ENCODE results near the gene CDKN1A. TPM values are rescaled to one million over a fixed set of nuclear protein-coding genes. Genes with fewer than 3 reads are reported as not detected.

The CDKN1A gene
- total and polyA plus RNA-seq, 9 of the 15 experiments (the other 6 are each of a cell fraction or from before 2014, with no cell fraction given): 0.25 to 8.1 (median 5.1) TPM

DNA sequence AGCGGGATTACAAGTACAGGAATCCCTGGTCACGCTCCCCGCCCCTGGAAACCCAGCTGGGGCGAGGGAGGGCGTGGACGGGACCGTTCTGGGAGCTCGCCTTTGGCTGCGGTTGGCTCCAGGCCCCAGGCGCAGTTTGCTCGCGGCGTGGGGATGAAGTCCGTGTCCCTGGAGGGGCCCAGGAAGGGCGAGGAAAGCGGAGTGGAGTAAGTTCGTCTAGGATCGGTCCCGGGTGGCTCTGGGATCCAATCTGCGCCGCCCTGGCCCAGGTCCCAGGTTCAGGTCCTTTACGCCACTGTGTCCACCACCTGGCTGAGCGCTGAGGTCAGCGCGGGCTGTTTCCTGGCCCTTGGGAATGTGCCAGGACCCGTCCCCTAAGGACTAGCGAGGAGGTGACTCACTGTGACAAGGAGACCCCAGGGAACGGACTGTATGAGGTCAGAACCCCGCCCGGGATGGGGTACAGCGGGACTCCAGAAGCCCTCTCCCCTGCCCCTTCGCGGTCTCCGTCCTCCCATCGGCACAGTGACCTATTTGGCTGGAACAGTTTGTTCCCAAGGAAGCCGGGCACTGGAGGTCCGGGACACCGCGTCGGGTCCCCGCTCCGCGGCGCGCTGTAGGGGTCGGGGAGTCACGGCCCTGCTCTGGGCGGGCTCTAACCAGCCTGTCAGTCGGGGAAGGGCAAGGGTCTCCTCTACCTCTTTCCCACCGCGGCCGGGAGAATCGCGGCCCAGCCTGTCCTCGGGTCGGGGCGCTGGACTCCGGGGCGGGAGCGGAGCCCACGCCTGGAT, 724 bp downstream of the CDKN1A start (continued):
- TF ChIP-seq, protein P1, sequence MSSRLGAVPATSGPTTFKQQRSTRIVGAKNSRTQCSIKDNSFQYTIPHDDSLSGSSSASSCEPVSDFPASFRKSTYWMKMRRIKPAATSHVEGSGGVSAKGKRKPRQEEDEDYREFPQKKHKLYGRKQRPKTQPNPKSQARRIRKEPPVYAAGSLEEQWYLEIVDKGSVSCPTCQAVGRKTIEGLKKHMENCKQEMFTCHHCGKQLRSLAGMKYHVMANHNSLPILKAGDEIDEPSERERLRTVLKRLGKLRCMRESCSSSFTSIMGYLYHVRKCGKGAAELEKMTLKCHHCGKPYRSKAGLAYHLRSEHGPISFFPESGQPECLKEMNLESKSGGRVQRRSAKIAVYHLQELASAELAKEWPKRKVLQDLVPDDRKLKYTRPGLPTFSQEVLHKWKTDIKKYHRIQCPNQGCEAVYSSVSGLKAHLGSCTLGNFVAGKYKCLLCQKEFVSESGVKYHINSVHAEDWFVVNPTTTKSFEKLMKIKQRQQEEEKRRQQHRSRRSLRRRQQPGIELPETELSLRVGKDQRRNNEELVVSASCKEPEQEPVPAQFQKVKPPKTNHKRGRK (tag; IDR thresholded peaks at IDR 0.05): no peak
- peak; percentile 38; the same call in 1 of the 2 replicates for TF ChIP-seq ZNF124 (CRISPR knock-in tag; IDR thresholded peaks at IDR 0.05)
- no peak for TF ChIP-seq NFATC3 (IDR thresholded peaks at IDR 0.05)
- TF ChIP-seq, protein P2, sequence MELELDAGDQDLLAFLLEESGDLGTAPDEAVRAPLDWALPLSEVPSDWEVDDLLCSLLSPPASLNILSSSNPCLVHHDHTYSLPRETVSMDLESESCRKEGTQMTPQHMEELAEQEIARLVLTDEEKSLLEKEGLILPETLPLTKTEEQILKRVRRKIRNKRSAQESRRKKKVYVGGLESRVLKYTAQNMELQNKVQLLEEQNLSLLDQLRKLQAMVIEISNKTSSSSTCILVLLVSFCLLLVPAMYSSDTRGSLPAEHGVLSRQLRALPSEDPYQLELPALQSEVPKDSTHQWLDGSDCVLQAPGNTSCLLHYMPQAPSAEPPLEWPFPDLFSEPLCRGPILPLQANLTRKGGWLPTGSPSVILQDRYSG (tag; conservative IDR thresholded peaks at IDR 0.05; ENCODE audit: low read depth): no peak
- no peak for TF ChIP-seq SMARCB1 (IDR thresholded peaks at IDR 0.05; ENCODE audit: insufficient read length, low read depth)
- TF ChIP-seq TCF3 (CRISPR knock-in tag; IDR thresholded peaks at IDR 0.05): 0 out of 2 replicates have a peak, but pooled peaks have one; percentile 8
- no peak for TF ChIP-seq SRF (CRISPR knock-in tag; IDR thresholded peaks at IDR 0.05)
- no peak; the same call in 1 of the 2 replicates for TF ChIP-seq RB1 (IDR thresholded peaks at IDR 0.05; ENCODE audit: low read depth)
- TF ChIP-seq, protein P3, sequence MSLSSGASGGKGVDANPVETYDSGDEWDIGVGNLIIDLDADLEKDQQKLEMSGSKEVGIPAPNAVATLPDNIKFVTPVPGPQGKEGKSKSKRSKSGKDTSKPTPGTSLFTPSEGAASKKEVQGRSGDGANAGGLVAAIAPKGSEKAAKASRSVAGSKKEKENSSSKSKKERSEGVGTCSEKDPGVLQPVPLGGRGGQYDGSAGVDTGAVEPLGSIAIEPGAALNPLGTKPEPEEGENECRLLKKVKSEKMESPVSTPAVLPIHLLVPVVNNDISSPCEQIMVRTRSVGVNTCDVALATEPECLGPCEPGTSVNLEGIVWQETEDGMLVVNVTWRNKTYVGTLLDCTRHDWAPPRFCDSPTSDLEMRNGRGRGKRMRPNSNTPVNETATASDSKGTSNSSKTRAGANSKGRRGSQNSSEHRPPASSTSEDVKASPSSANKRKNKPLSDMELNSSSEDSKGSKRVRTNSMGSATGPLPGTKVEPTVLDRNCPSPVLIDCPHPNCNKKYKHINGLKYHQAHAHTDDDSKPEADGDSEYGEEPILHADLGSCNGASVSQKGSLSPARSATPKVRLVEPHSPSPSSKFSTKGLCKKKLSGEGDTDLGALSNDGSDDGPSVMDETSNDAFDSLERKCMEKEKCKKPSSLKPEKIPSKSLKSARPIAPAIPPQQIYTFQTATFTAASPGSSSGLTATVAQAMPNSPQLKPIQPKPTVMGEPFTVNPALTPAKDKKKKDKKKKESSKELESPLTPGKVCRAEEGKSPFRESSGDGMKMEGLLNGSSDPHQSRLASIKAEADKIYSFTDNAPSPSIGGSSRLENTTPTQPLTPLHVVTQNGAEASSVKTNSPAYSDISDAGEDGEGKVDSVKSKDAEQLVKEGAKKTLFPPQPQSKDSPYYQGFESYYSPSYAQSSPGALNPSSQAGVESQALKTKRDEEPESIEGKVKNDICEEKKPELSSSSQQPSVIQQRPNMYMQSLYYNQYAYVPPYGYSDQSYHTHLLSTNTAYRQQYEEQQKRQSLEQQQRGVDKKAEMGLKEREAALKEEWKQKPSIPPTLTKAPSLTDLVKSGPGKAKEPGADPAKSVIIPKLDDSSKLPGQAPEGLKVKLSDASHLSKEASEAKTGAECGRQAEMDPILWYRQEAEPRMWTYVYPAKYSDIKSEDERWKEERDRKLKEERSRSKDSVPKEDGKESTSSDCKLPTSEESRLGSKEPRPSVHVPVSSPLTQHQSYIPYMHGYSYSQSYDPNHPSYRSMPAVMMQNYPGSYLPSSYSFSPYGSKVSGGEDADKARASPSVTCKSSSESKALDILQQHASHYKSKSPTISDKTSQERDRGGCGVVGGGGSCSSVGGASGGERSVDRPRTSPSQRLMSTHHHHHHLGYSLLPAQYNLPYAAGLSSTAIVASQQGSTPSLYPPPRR (CRISPR knock-in tag; IDR thresholded peaks at IDR 0.05; ENCODE audit: borderline replicate concordance): 0 out of 2 replicates have a peak, but pooled peaks have one; percentile 2
- no peak for TF ChIP-seq TSC22D4 (tag; IDR thresholded peaks at IDR 0.05)
- no peak for TF ChIP-seq CAMTA2 (CRISPR knock-in tag; conservative IDR thresholded peaks at IDR 0.05)
- TF ChIP-seq, protein P4, sequence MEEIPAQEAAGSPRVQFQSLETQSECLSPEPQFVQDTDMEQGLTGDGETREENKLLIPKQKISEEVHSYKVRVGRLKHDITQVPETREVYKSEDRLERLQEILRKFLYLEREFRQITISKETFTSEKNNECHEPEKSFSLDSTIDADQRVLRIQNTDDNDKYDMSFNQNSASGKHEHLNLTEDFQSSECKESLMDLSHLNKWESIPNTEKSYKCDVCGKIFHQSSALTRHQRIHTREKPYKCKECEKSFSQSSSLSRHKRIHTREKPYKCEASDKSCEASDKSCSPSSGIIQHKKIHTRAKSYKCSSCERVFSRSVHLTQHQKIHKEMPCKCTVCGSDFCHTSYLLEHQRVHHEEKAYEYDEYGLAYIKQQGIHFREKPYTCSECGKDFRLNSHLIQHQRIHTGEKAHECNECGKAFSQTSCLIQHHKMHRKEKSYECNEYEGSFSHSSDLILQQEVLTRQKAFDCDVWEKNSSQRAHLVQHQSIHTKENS (CRISPR knock-in tag; IDR thresholded peaks at IDR 0.05): no peak
- TF ChIP-seq ETV5 (CRISPR knock-in tag; IDR thresholded peaks at IDR 0.05; ENCODE audit: low read depth): no peak
- TF ChIP-seq ETS2 (tag; IDR thresholded peaks at IDR 0.05; ENCODE audit: borderline replicate concordance, poor library complexity, severe bottlenecking): no peak
- TF ChIP-seq EWSR1 (IDR thresholded peaks at IDR 0.05; ENCODE audit: borderline replicate concordance, low read depth, partially characterized antibody): no peak
- TF ChIP-seq ZNF76 (CRISPR knock-in tag; IDR thresholded peaks at IDR 0.05; ENCODE audit: borderline replicate concordance): no peak
- TF ChIP-seq EGR1 (conservative IDR thresholded peaks at IDR 0.05): no peak

All from K562 (cell line).